Measurements from ENCODE around the gene NPIPB8. TPM values are rescaled to one million over a fixed set of nuclear protein-coding genes. Genes with fewer than 3 reads are reported as not detected.

Gene NPIPB8
- total RNA-seq, 4 donors from 2014 or later: 8.1 TPM; not detected in 3

Other genes starting within 250 kb of the NPIPB8 start
- 100 to 1,000 TPM in 1 of 4 donors, 10 to 100 TPM in 3; 42.6 to 151 (median 80.8) TPM for gene EIF3CL, start 234.2 kb upstream of the NPIPB8 start, total RNA-seq
- under 1 TPM in 1 of 4 donors, not detected in 3; 0.73 TPM for gene NPIPB7, start 165.7 kb upstream of the NPIPB8 start, total RNA-seq
- 10 to 100 TPM; 13.8 to 23.7 (median 18.3) TPM for gene CLN3, start 146.0 kb upstream of the NPIPB8 start, total RNA-seq
- under 1 TPM; 0.07 to 0.49 (median 0.28) TPM for gene APOBR, start 143.4 kb upstream of the NPIPB8 start, total RNA-seq
- not detected for gene IL27, start 131.2 kb upstream of the NPIPB8 start, total RNA-seq
- gene NUPR1, start 99.1 kb upstream of the NPIPB8 start, total RNA-seq: 10 to 100 TPM in 3 of 4 donors, 1 to 10 TPM in 1; 7.3 to 81.1 (median 18.4) TPM
- gene SGF29, start 84.1 kb upstream of the NPIPB8 start, total RNA-seq: 10 to 100 TPM; 13.2 to 45.3 (median 29.1) TPM
- gene SULT1A2, start 41.0 kb upstream of the NPIPB8 start, total RNA-seq: under 1 TPM in 2 of 4 donors, not detected in 2; 0.41 to 0.46 TPM
- gene SULT1A1, start 28.0 kb upstream of the NPIPB8 start, total RNA-seq: 10 to 100 TPM in 2 of 4 donors, 1 to 10 TPM in 2; 2.8 to 30.3 (median 8.5) TPM
- 100 to 1,000 TPM in 3 of 4 donors, 10 to 100 TPM in 1; 52.8 to 426 (median 286) TPM for gene EIF3C, start 73.4 kb downstream of the NPIPB8 start, total RNA-seq
- 1 to 10 TPM; 2.4 to 9.8 (median 6.7) TPM for gene NPIPB9, start 113.7 kb downstream of the NPIPB8 start, total RNA-seq
- gene ATXN2L, start 184.9 kb downstream of the NPIPB8 start, total RNA-seq: 100 to 1,000 TPM in 1 of 4 donors, 10 to 100 TPM in 2, 1 to 10 TPM in 1; 7.2 to 130 (median 35.0) TPM
- gene TUFM, start 208.3 kb downstream of the NPIPB8 start, total RNA-seq: 10 to 100 TPM; 48.3 to 92.9 (median 61.6) TPM
- 10 to 100 TPM in 3 of 4 donors, 1 to 10 TPM in 1; 9.1 to 63.3 (median 21.4) TPM for gene SH2B1, start 225.8 kb downstream of the NPIPB8 start, total RNA-seq
- gene ATP2A1, start 240.4 kb downstream of the NPIPB8 start, total RNA-seq: 1 to 10 TPM in 1 of 4 donors, not detected in 3; 1.6 TPM

All from uterus (tissue), 4 donors.